Activated naive CD4-positive, alpha-beta T cell treated with anti-CD3 and anti-CD28 coated beads, Interleukin-2, amount 10 ng/mL, durations not matched to agents 7 days and 5 days (primary cell): ENCODE measurements around the gene AGPS.
"Not testable (repeated sequence)": the region's sequence is repeated elsewhere in the genome, so short reads cannot be mapped to it uniquely, and the experiment has no call there.

Source experiments
- CTCF ChIA-PET: fragments of 350-600 bp; sonication (Branson Sonifier 250); formaldehyde crosslinking; loops from one replicate; lab custom pipeline; 2021; ENCODE audit warnings: antibody characterized with exemption; lab: Charles Lee
- DNase-seq: peaks from one replicate; pipeline ENCODE4 v3.0.0-alpha.2; 2020
- H3K27ac Mint-ChIP-seq: one replicate; pipeline ENCODE4 v1.8.0; 2021; ENCODE audit warnings: mild to moderate bottlenecking, moderate library complexity, mixed read lengths
- H3K27me3 Mint-ChIP-seq: one replicate; pipeline ENCODE4 v1.8.0; 2021; ENCODE audit warnings: mild to moderate bottlenecking, mixed read lengths
- H3K36me3 Mint-ChIP-seq: one replicate; pipeline ENCODE4 v1.8.0; 2021; ENCODE audit warnings: mixed read lengths
- H3K4me1 Mint-ChIP-seq: one replicate; pipeline ENCODE4 v1.8.0; 2021; ENCODE audit warnings: mixed read lengths
- H3K4me3 Mint-ChIP-seq: one replicate; pipeline ENCODE4 v1.8.0; 2021; ENCODE audit warnings: mild to moderate bottlenecking, moderate library complexity, mixed read lengths
- H3K9me3 Mint-ChIP-seq: one replicate; pipeline ENCODE4 v1.8.0; 2021; ENCODE audit warnings: mixed read lengths

Gene AGPS

GRCh38 chr2:177445200-177445599 is 52.6 kb downstream of the AGPS start:
- Mint-ChIP-seq H3K27me3 (no peaks in the 10 kb centered on the region), H3K4me1 (no peaks in the 10 kb centered on the region), H3K9me3 (no peaks in the 10 kb centered on the region), H3K4me3 (no peak overlapping the region), H3K27ac (no peak overlapping the region), H3K36me3 (peaks cover 43% of the 10 kb centered on the region)
- DNase-seq: no peak
- CTCF ChIA-PET: no interaction called here

- no peak overlapping the region for H3K4me3 Mint-ChIP-seq
- H3K9me3 Mint-ChIP-seq: no peaks in the 10 kb centered on the region
- no peak overlapping the region for H3K27ac Mint-ChIP-seq
- H3K27me3 Mint-ChIP-seq: no peaks in the 10 kb centered on the region
- CTCF ChIA-PET: no interaction called here
- DNase-seq: no peak
- no peaks in the 10 kb centered on the region for H3K4me1 Mint-ChIP-seq
- H3K36me3 Mint-ChIP-seq: peaks cover 50% of the 10 kb centered on the region
These were observed 55.5 kb downstream of the AGPS start for GRCh38 chr2:177448031-177448430.

GRCh38 chr2:177449159-177449558 is 56.6 kb downstream of the AGPS start:
- H3K4me1 Mint-ChIP-seq: no peaks in the 10 kb centered on the region
- no peaks in the 10 kb centered on the region for H3K9me3 Mint-ChIP-seq
- no peak overlapping the region for H3K4me3 Mint-ChIP-seq
- DNase-seq: no peak
- CTCF ChIA-PET: no interaction called here
- no peak overlapping the region for H3K27ac Mint-ChIP-seq
- peaks cover 45% of the 10 kb centered on the region for H3K36me3 Mint-ChIP-seq
- H3K27me3 Mint-ChIP-seq: no peaks in the 10 kb centered on the region

- Mint-ChIP-seq H3K36me3 (peaks cover 57% of the 10 kb centered on the region), H3K4me3 (no peak overlapping the region), H3K27me3 (no peaks in the 10 kb centered on the region), H3K27ac (no peak overlapping the region), H3K4me1 (no peaks in the 10 kb centered on the region), H3K9me3 (peaks cover 8% of the 10 kb centered on the region)
- DNase-seq: no peak
- CTCF ChIA-PET: no interaction called here
These were observed 62.6 kb downstream of the AGPS start for GRCh38 chr2:177455187-177455586.

GRCh38 chr2:177459756-177460155 is 67.2 kb downstream of the AGPS start:
- peaks cover 53% of the 10 kb centered on the region for H3K36me3 Mint-ChIP-seq
- H3K9me3 Mint-ChIP-seq, CTCF ChIA-PET, DNase-seq, H3K27ac Mint-ChIP-seq, H3K4me3 Mint-ChIP-seq, H3K4me1 Mint-ChIP-seq, H3K27me3 Mint-ChIP-seq: not testable (repeated sequence)

GRCh38 chr2:177460973-177461585 is 68.5 kb downstream of the AGPS start:
- H3K27ac Mint-ChIP-seq: no peak overlapping the region
- peaks cover 51% of the 10 kb centered on the region for H3K36me3 Mint-ChIP-seq
- H3K4me1 Mint-ChIP-seq: no peaks in the 10 kb centered on the region
- CTCF ChIA-PET: no interaction called here
- peaks cover 8% of the 10 kb centered on the region for H3K9me3 Mint-ChIP-seq
- no peaks in the 10 kb centered on the region for H3K27me3 Mint-ChIP-seq
- no peak overlapping the region for H3K4me3 Mint-ChIP-seq
- DNase-seq: no peak

GRCh38 chr2:177464549-177464948 is 72.0 kb downstream of the AGPS start:
- peaks cover under 1% of the 10 kb centered on the region for H3K9me3 Mint-ChIP-seq
- H3K36me3 Mint-ChIP-seq: peaks cover 35% of the 10 kb centered on the region
- H3K4me3 Mint-ChIP-seq: no peak overlapping the region
- H3K27ac Mint-ChIP-seq: no peak overlapping the region
- CTCF ChIA-PET: no interaction called here
- H3K4me1 Mint-ChIP-seq: no peaks in the 10 kb centered on the region
- no peaks in the 10 kb centered on the region for H3K27me3 Mint-ChIP-seq
- no peak for DNase-seq

GRCh38 chr2:177465400-177466138 is 73.0 kb downstream of the AGPS start:
- no peak for DNase-seq
- no peak overlapping the region for H3K27ac Mint-ChIP-seq
- H3K4me3 Mint-ChIP-seq: no peak overlapping the region
- no peaks in the 10 kb centered on the region for H3K27me3 Mint-ChIP-seq
- H3K9me3 Mint-ChIP-seq: no peaks in the 10 kb centered on the region
- peaks cover 39% of the 10 kb centered on the region for H3K36me3 Mint-ChIP-seq
- CTCF ChIA-PET: no interaction called here
- no peaks in the 10 kb centered on the region for H3K4me1 Mint-ChIP-seq

- no peak overlapping the region for H3K27ac Mint-ChIP-seq
- no peak for DNase-seq
- no peaks in the 10 kb centered on the region for H3K27me3 Mint-ChIP-seq
- CTCF ChIA-PET: interaction anchor here (0.8 kb wide), 1 partner anchor 815 kb away, joined by 4 read pairs; no protein-coding TSS in a partner anchor
- no peak overlapping the region for H3K4me3 Mint-ChIP-seq
- peaks cover 39% of the 10 kb centered on the region for H3K36me3 Mint-ChIP-seq
- H3K9me3 Mint-ChIP-seq: peaks cover 2% of the 10 kb centered on the region
- no peaks in the 10 kb centered on the region for H3K4me1 Mint-ChIP-seq
These were observed 74.0 kb downstream of the AGPS start for GRCh38 chr2:177466337-177467195.

GRCh38 chr2:177467646-177468045 is 75.1 kb downstream of the AGPS start:
- Mint-ChIP-seq H3K27ac (no peak overlapping the region), H3K9me3 (peaks cover 10% of the 10 kb centered on the region), H3K4me3 (no peak overlapping the region), H3K4me1 (no peaks in the 10 kb centered on the region), H3K36me3 (peaks cover 43% of the 10 kb centered on the region), H3K27me3 (no peaks in the 10 kb centered on the region)
- no peak for DNase-seq
- CTCF ChIA-PET: no interaction called here

- DNase-seq: no peak
- no peak overlapping the region for H3K27ac Mint-ChIP-seq
These were observed 79.4 kb downstream of the AGPS start for GRCh38 chr2:177471990-177472389.

GRCh38 chr2:177474301-177474700 is 81.7 kb downstream of the AGPS start:
- DNase-seq: no peak
- Mint-ChIP-seq H3K4me3 (no peak overlapping the region), H3K27ac (no peak overlapping the region), H3K4me1 (no peaks in the 10 kb centered on the region), H3K9me3 (peaks cover 19% of the 10 kb centered on the region), H3K36me3 (peaks cover 48% of the 10 kb centered on the region), H3K27me3 (no peaks in the 10 kb centered on the region)
- CTCF ChIA-PET: no interaction called here

More at GRCh38 chr2:177471990-177472389, 79.4 kb downstream of the AGPS start:
- CTCF ChIA-PET: no interaction called here
- Mint-ChIP-seq H3K4me3 (no peak overlapping the region), H3K9me3 (peaks cover 12% of the 10 kb centered on the region), H3K27me3 (no peaks in the 10 kb centered on the region), H3K36me3 (peaks cover 42% of the 10 kb centered on the region), H3K4me1 (no peaks in the 10 kb centered on the region)

- Mint-ChIP-seq H3K36me3 (peaks cover 50% of the 10 kb centered on the region), H3K4me1 (no peaks in the 10 kb centered on the region), H3K27ac (no peak overlapping the region), H3K4me3 (no peak overlapping the region), H3K9me3 (peaks cover 19% of the 10 kb centered on the region), H3K27me3 (no peaks in the 10 kb centered on the region)
- CTCF ChIA-PET: no interaction called here
- no peak for DNase-seq
These were observed 82.4 kb downstream of the AGPS start for GRCh38 chr2:177474998-177475397.

- Mint-ChIP-seq H3K4me1 (no peaks in the 10 kb centered on the region), H3K9me3 (peaks cover 17% of the 10 kb centered on the region), H3K36me3 (peaks cover 46% of the 10 kb centered on the region), H3K27me3 (no peaks in the 10 kb centered on the region), H3K4me3 (no peak overlapping the region), H3K27ac (no peak overlapping the region)
- no peak for DNase-seq
- CTCF ChIA-PET: no interaction called here
These were observed 84.3 kb downstream of the AGPS start for GRCh38 chr2:177476897-177477296.
